Measurements from ENCODE around the gene CYTH3. TPM values are rescaled to one million over a fixed set of nuclear protein-coding genes. Genes with fewer than 3 reads are reported as not detected.

CYTH3 gene
- total RNA-seq, 1 experiment from 2014 or later = 16.7 TPM

- Histone ChIP-seq H3K9me3 (ENCODE audit: control insufficient read depth in 1 of 2, insufficient read depth in 1 of 2, low read depth in 1 of 2, low read length in 2 of 2) (no peaks in the 10 kb centered on the region), H3K9ac (ENCODE audit: low read length) (no peak overlapping the region), H3K36me3 (ENCODE audit: control insufficient read depth in 1 of 2, insufficient read depth in 2 of 2, low read length in 2 of 2) (no peaks in the 10 kb centered on the region), H4K20me1 (ENCODE audit: insufficient read depth) (no peaks in the 10 kb centered on the region), H3K27ac (ENCODE audit: low read depth, low read length) (no peak overlapping the region), H3K4me1 (ENCODE audit: control insufficient read depth in 1 of 2, insufficient read depth in 2 of 2, low read length in 2 of 2) (no peaks in the 10 kb centered on the region), H3K9me2 (ENCODE audit: insufficient read depth) (no peaks in the 10 kb centered on the region), H3K4me2 (ENCODE audit: low read length) (no peak overlapping the region), H2AFZ (ENCODE audit: low read depth, low read length, poor library complexity, severe bottlenecking) (no peak overlapping the region), H3K79me2 (ENCODE audit: insufficient read depth, low read length) (peaks cover 26% of the 10 kb centered on the region), H3K27me3 (ENCODE audit: insufficient read depth, low read length) (no peaks in the 10 kb centered on the region), H3K4me3 (replicated peaks in 1 of 2; ENCODE audit: low read depth in 1 of 2, low read length in 2 of 2) (no peak overlapping the region)
- DNase-seq (ENCODE audit: low read depth, low spot score) (no peak), ATAC-seq (no peak)
- no TSS peak for BruUV-seq (replicated peaks)
- intact Hi-C loops (cut with micrococcal nuclease) = no loop called here
- ChIA-PET RAD21 (ENCODE audit: low non-redundant PET in 1 of 2, low total read pairs in 2 of 2, uncharacterized antibody in 2 of 2, unreplicated experiment in 2 of 2) (no interaction called here), POLR2A (no interaction called here), CTCF (no interaction called here)
- no peak for TF ChIP-seq YY1 (IDR thresholded peaks at IDR 0.05; ENCODE audit: extremely low read depth, insufficient replicate concordance, low read depth, low read length)
These were observed 61.6 kb downstream of the CYTH3 start for GRCh38 chr7:6210621-6211372.

GRCh38 chr7:6209340-6209739, 63.1 kb downstream of the CYTH3 start:
- no peaks in the 10 kb centered on the region for H3K27me3 ChIP-seq (ENCODE audit: insufficient read depth, low read length)
- no peaks in the 10 kb centered on the region for H3K9me2 ChIP-seq (ENCODE audit: insufficient read depth)
- TF ChIP-seq YY1 (IDR thresholded peaks at IDR 0.05; ENCODE audit: extremely low read depth, insufficient replicate concordance, low read depth, low read length) = no peak
- no peak for TF ChIP-seq POLR2A (IDR thresholded peaks at IDR 0.05; ENCODE audit: borderline replicate concordance, extremely low read depth, insufficient read depth, insufficient read length)
- TF ChIP-seq, protein P1, sequence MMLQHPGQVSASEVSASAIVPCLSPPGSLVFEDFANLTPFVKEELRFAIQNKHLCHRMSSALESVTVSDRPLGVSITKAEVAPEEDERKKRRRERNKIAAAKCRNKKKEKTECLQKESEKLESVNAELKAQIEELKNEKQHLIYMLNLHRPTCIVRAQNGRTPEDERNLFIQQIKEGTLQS (IDR thresholded peaks at IDR 0.05) = no peak
- H3K79me2 ChIP-seq (ENCODE audit: insufficient read depth, low read length) = peaks cover 22% of the 10 kb centered on the region
- no peaks in the 10 kb centered on the region for H3K4me1 ChIP-seq (ENCODE audit: control insufficient read depth in 1 of 2, insufficient read depth in 2 of 2, low read length in 2 of 2)
- DNase-seq (ENCODE audit: low read depth, low spot score) = no peak
- H3K9ac ChIP-seq (ENCODE audit: low read length) = no peak overlapping the region
- H3K36me3 ChIP-seq (ENCODE audit: control insufficient read depth in 1 of 2, insufficient read depth in 2 of 2, low read length in 2 of 2) = no peaks in the 10 kb centered on the region
- CTCF ChIA-PET = no interaction called here
- no peaks in the 10 kb centered on the region for H4K20me1 ChIP-seq (ENCODE audit: insufficient read depth)
- POLR2A ChIA-PET = no interaction called here
- H2AFZ ChIP-seq (ENCODE audit: low read depth, low read length, poor library complexity, severe bottlenecking) = no peak overlapping the region
- no peak overlapping the region for H3K4me2 ChIP-seq (ENCODE audit: low read length)
- intact Hi-C loops (cut with micrococcal nuclease) = no loop called here
- H3K4me3 ChIP-seq (replicated peaks in 1 of 2; ENCODE audit: low read depth in 1 of 2, low read length in 2 of 2) = no peak overlapping the region
- H3K27ac ChIP-seq (ENCODE audit: low read depth, low read length) = no peak overlapping the region
- RAD21 ChIA-PET (ENCODE audit: low non-redundant PET in 1 of 2, low total read pairs in 2 of 2, uncharacterized antibody in 2 of 2, unreplicated experiment in 2 of 2) = no interaction called here
- BruUV-seq (replicated peaks) = no TSS peak
- ATAC-seq = no peak
- H3K9me3 ChIP-seq (ENCODE audit: control insufficient read depth in 1 of 2, insufficient read depth in 1 of 2, low read depth in 1 of 2, low read length in 2 of 2) = no peaks in the 10 kb centered on the region
